Muscle layer of duodenum (tissue), 2 donors: ENCODE data around the gene RIPK1.
"Not testable (repeated sequence)": the region's sequence is repeated elsewhere in the genome, so short reads cannot be mapped to it uniquely, and the experiment has no call there.

ENCODE experiments used
- H3K27ac ChIP-seq: one replicate; pipeline ENCODE4 v1.7.0; 2013; ENCODE audit warnings: mild to moderate bottlenecking, low read length
- H3K27me3 ChIP-seq: one replicate; pipeline ENCODE4 v1.7.0; 2013; ENCODE audit warnings: low read depth, mild to moderate bottlenecking, control low read depth, low read length
- H3K36me3 ChIP-seq, 2 donors: one replicate each; pipeline ENCODE4 v1.7.0; 2013; ENCODE audit warnings: low read length in 2 of 2, control low read depth in 1 of 2, mild to moderate bottlenecking in 1 of 2; ENCODE audit not compliant: insufficient read depth in 2 of 2, control insufficient read depth in 1 of 2
- H3K4me1 ChIP-seq, 2 donors: one replicate each; pipeline ENCODE4 v1.7.0; 2013; ENCODE audit warnings: low read length in 2 of 2, mild to moderate bottlenecking in 2 of 2, control low read depth in 1 of 2, moderate library complexity in 1 of 2; ENCODE audit not compliant: insufficient read depth in 2 of 2, control insufficient read depth in 1 of 2
- H3K4me3 ChIP-seq, 2 donors: one replicate each; pipeline ENCODE4 v1.7.0; 2013; ENCODE audit warnings: low read length in 2 of 2, low read depth in 1 of 2, mild to moderate bottlenecking in 1 of 2
- H3K9me3 ChIP-seq, 2 donors: one replicate each; pipeline ENCODE4 v1.7.0; 2013; ENCODE audit warnings: low read length in 2 of 2, control low read depth in 1 of 2, mild to moderate bottlenecking in 1 of 2; ENCODE audit not compliant: control insufficient read depth in 1 of 2
- donor health status: healthy.

Gene RIPK1

GRCh38 chr6:3032986-3033385, 35.3 kb upstream of the RIPK1 start:
- Histone ChIP-seq H3K27ac (no peak overlapping the region), H3K27me3 (no peaks in the 10 kb centered on the region), H3K9me3 (no peaks in the 10 kb centered on the region), H3K4me1 (no peaks in the 10 kb centered on the region), H3K4me3 (no peak overlapping the region), H3K36me3 (no peaks in the 10 kb centered on the region)

- Histone ChIP-seq H3K36me3 (no peaks in the 10 kb centered on the region), H3K27me3 (no peaks in the 10 kb centered on the region), H3K9me3 (no peaks in the 10 kb centered on the region), H3K4me3 (no peak overlapping the region), H3K27ac (no peak overlapping the region), H3K4me1 (no peaks in the 10 kb centered on the region)
These were observed 34.6 kb upstream of the RIPK1 start for GRCh38 chr6:3033652-3034051.

GRCh38 chr6:3035397-3035796, 32.9 kb upstream of the RIPK1 start:
- Histone ChIP-seq H3K27ac (no peak overlapping the region), H3K9me3 (no peaks in the 10 kb centered on the region), H3K27me3 (no peaks in the 10 kb centered on the region), H3K4me1 (no peaks in the 10 kb centered on the region), H3K36me3 (no peaks in the 10 kb centered on the region), H3K4me3 (no peak overlapping the region)

- no peaks in the 10 kb centered on the region for H3K4me1 ChIP-seq
- no peaks in the 10 kb centered on the region for H3K9me3 ChIP-seq
- H3K27me3 ChIP-seq, result no peaks in the 10 kb centered on the region
- H3K36me3 ChIP-seq, result no peaks in the 10 kb centered on the region
- H3K4me3 ChIP-seq, result no peak overlapping the region
- H3K27ac ChIP-seq, result no peak overlapping the region
These were observed 31.2 kb upstream of the RIPK1 start for GRCh38 chr6:3036861-3037637.

GRCh38 chr6:3037638-3038365, 30.5 kb upstream of the RIPK1 start:
- no peak overlapping the region for H3K27ac ChIP-seq
- no peaks in the 10 kb centered on the region for H3K4me1 ChIP-seq
- H3K36me3 ChIP-seq, result no peaks in the 10 kb centered on the region
- H3K9me3 ChIP-seq, result no peaks in the 10 kb centered on the region
- no peaks in the 10 kb centered on the region for H3K27me3 ChIP-seq
- no peak overlapping the region for H3K4me3 ChIP-seq

- H3K4me3 ChIP-seq, result no peak overlapping the region
- H3K4me1 ChIP-seq, result no peaks in the 10 kb centered on the region
- no peaks in the 10 kb centered on the region for H3K27me3 ChIP-seq
- no peak overlapping the region for H3K27ac ChIP-seq
- no peaks in the 10 kb centered on the region for H3K36me3 ChIP-seq
- H3K9me3 ChIP-seq, result no peaks in the 10 kb centered on the region
These were observed 28.9 kb upstream of the RIPK1 start for GRCh38 chr6:3039384-3039783.

- Histone ChIP-seq H3K27ac (no peak overlapping the region), H3K4me3 (no peak overlapping the region), H3K9me3 (no peaks in the 10 kb centered on the region), H3K4me1 (no peaks in the 10 kb centered on the region), H3K36me3 (no peaks in the 10 kb centered on the region), H3K27me3 (no peaks in the 10 kb centered on the region)
These were observed 27.1 kb upstream of the RIPK1 start for GRCh38 chr6:3041147-3041546.

- Histone ChIP-seq H3K4me1 (no peaks in the 10 kb centered on the region), H3K36me3 (no peaks in the 10 kb centered on the region), H3K4me3 (no peak overlapping the region), H3K27me3 (no peaks in the 10 kb centered on the region), H3K27ac (no peak overlapping the region), H3K9me3 (no peaks in the 10 kb centered on the region)
These were observed 26.7 kb upstream of the RIPK1 start for GRCh38 chr6:3041606-3042005.

GRCh38 chr6:3045369-3045768, 22.9 kb upstream of the RIPK1 start:
- Histone ChIP-seq H3K4me1 (no peaks in the 10 kb centered on the region), H3K27me3 (no peaks in the 10 kb centered on the region), H3K9me3 (no peaks in the 10 kb centered on the region), H3K36me3 (no peaks in the 10 kb centered on the region), H3K27ac (no peak overlapping the region), H3K4me3 (no peak overlapping the region)

GRCh38 chr6:3045777-3046176, 22.5 kb upstream of the RIPK1 start:
- no peak overlapping the region for H3K4me3 ChIP-seq
- H3K9me3 ChIP-seq, result no peaks in the 10 kb centered on the region
- H3K36me3 ChIP-seq, result no peaks in the 10 kb centered on the region
- no peak overlapping the region for H3K27ac ChIP-seq
- no peaks in the 10 kb centered on the region for H3K4me1 ChIP-seq
- H3K27me3 ChIP-seq, result no peaks in the 10 kb centered on the region

GRCh38 chr6:3046295-3046694, 22.0 kb upstream of the RIPK1 start:
- Histone ChIP-seq H3K36me3 (no peaks in the 10 kb centered on the region), H3K9me3 (no peaks in the 10 kb centered on the region), H3K4me3 (no peak overlapping the region), H3K27ac (no peak overlapping the region), H3K27me3 (no peaks in the 10 kb centered on the region), H3K4me1 (no peaks in the 10 kb centered on the region)

GRCh38 chr6:3048009-3048408, 20.3 kb upstream of the RIPK1 start:
- not testable (repeated sequence) for H3K27me3 ChIP-seq, H3K9me3 ChIP-seq, H3K4me3 ChIP-seq, H3K36me3 ChIP-seq, H3K4me1 ChIP-seq, H3K27ac ChIP-seq
